Adrenal gland (tissue), 12 donors: ENCODE results near the gene TMEM175. TPM values are rescaled to one million over a fixed set of nuclear protein-coding genes. Genes with fewer than 3 reads are reported as not detected.

Experiments used
- DNase-seq, 7 donors: peaks; one replicate each; pipeline ENCODE4 v3.0.0-alpha.2; 2019 to 2020
- H3K27ac ChIP-seq, 5 donors: fragments of 200-600 bp; sonication (generic) in 4 of 5; 1 replicate in 3 of 5; 2 replicates in 2 of 5; pipeline versions ENCODE4 v1.5.1 to v1.8.0; 2016 to 2020; ENCODE audit warnings: mild to moderate bottlenecking in 1 of 5
- H3K27me3 ChIP-seq: fragments of 200-600 bp; 2 replicates; pipeline ENCODE4 v1.8.0; 2021
- H3K36me3 ChIP-seq, 2 donors: fragments of 200-600 bp; replicated peaks in 1 of 2; 1 replicate in 1 of 2; 2 replicates in 1 of 2; pipeline versions ENCODE4 v1.5.1 to v1.8.0; 2018 to 2022
- H3K4me1 ChIP-seq, 2 donors: fragments of 200-600 bp; replicated peaks in 1 of 2; 1 replicate in 1 of 2; 2 replicates in 1 of 2; pipeline versions ENCODE4 v1.5.1 to v1.8.0; 2018 to 2021
- H3K4me3 ChIP-seq, 4 donors: fragments of 200-600 bp; sonication (generic) in 3 of 4; one replicate each; pipeline ENCODE4 v1.5.1; 2016 to 2018
- H3K9me3 ChIP-seq, 3 donors: fragments of 200-600 bp; sonication (generic) in 1 of 3; replicated peaks in 1 of 3; 1 replicate in 2 of 3; 2 replicates in 1 of 3; pipeline versions ENCODE4 v1.5.1 to v1.8.0; 2016 to 2021
- POLR2A ChIP-seq, 2 donors: fragments of 450-650 bp; IDR thresholded peaks; one replicate each; pipeline ENCODE4 v1.6.1; 2017; ENCODE audit warnings: antibody characterized with exemption in 2 of 2, mild to moderate bottlenecking in 2 of 2, moderate library complexity in 1 of 2
- WGBS, 4 donors: extraction: QIAGEN DNeasy Blood & Tissue Kit in 2 of 4; methylation state at CpG; one replicate each; pipeline versions ENCODE4 v1.1.5 to v1.1.7; 2013 to 2017; 5-methylcytosine and 5-hydroxymethylcytosine counted together
- intact Hi-C, 2 donors: fragments of 100-400 bp; cut with DNase I; formaldehyde crosslinking; loops; one replicate each; pipeline versions ENCODE4 v1.14.1 to v1.15.0; 2022 to 2023
- polyA plus RNA-seq, 3 donors: library from polyadenylated mRNA; stranded (reverse); fragments of 200-250 nt in 2 of 3; fragments of 350-450 nt in 1 of 3; fragmentation: Illumina TruSeq in 1 of 3; extraction: RNeasy Lipid Tissue Mini Kit (QIAGEN cat#74804) in 1 of 3; gene quantifications; one replicate each; pipeline ENCODE4 v1.2.3, GENCODE V29; 2013 to 2014
- total RNA-seq, 9 donors: library from RNA; depleted of rRNA in 4 of 9; stranded (reverse); fragments of >200 nt in 4 of 9; fragments of 120-200 nt in 1 of 9; fragmentation: NEBNext Ultra II Directional in 1 of 9; extraction: Animal tissue kit (Norgen Biotek cat#: 25700) in 1 of 9; gene quantifications; one replicate each; pipeline versions ENCODE4 v1.1.0 to v1.2.4, GENCODE V29; 2013 to 2023
- TF ChIP-seq, protein P1 (sequence below), 6 experiments: fragments of 450-650 bp in 4 of 6; fragments of 200-600 bp in 2 of 6; sonication (generic) in 1 of 6; IDR thresholded peaks; 1 replicate in 5 of 6; 2 replicates in 1 of 6; pipeline versions ENCODE4 v1.5.1 to v1.8.0; 2016 to 2021; ENCODE audit warnings: antibody characterized with exemption in 6 of 6, mild to moderate bottlenecking in 2 of 6, moderate library complexity in 1 of 6
- donor health status: healthy with polysubstance abuse.
- donor health status: Bipolar disorder and iron deficiency.
- donor health status: DM: yes; HTN: yes; CAD: no.
- donor health status: DM: no; HTN: no; CAD: no.
- donor health status: DM: no; HTN: no; CAD: no.
- donor health status: DM: yes; HTN: yes; CAD: no.

The TMEM175 gene
- total and polyA plus RNA-seq, 12 donors: 20.2 to 142 (median 47.9) TPM

DNA sequence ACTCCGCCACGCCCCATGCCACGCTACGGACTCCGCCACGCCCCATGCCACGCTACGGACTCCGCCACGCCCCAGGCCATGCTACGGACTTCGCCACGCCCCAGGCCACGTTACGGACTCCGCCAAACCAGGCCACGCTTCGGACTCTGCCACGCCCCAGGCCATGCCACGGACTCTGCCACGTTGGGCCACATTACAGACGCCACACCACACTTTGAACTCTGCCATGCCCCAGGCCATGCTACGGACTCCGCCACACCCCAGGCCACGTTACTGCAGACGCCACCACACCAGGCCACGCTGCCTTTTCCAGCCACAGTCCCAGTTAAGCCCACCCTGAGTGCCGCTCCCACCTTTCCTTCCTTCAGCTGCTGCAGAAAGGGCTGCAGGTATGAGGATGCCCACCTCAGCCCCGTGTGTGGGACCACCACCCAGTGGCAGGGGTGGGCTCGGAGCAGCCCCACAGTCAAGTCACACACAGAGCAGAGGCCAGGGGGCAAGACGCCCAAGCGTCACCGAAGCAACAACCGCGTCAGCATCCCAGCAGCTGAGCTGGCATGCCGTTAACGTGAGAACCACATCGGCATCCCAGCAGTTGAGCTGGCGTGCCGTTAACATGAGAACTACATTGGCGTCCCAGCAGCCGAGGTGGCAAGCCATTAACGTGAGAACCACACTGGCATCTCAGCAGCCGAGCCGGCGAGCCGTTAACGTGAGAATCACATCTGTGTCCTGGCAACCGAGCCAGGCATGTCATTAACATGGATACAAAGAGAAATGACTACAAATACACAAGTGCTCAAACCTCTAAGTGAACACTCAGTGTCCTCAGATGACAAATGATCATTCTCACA lies 26.5 kb upstream of the TMEM175 start:
- H3K27me3 ChIP-seq: no peaks in the 10 kb centered on the region
- H3K27ac ChIP-seq: no peak overlapping the region
- H3K36me3 ChIP-seq: peaks cover 0 to 2% of the 10 kb centered on the region in 2 donors
- intact Hi-C loops: no loop called here
- TF ChIP-seq, protein P1, sequence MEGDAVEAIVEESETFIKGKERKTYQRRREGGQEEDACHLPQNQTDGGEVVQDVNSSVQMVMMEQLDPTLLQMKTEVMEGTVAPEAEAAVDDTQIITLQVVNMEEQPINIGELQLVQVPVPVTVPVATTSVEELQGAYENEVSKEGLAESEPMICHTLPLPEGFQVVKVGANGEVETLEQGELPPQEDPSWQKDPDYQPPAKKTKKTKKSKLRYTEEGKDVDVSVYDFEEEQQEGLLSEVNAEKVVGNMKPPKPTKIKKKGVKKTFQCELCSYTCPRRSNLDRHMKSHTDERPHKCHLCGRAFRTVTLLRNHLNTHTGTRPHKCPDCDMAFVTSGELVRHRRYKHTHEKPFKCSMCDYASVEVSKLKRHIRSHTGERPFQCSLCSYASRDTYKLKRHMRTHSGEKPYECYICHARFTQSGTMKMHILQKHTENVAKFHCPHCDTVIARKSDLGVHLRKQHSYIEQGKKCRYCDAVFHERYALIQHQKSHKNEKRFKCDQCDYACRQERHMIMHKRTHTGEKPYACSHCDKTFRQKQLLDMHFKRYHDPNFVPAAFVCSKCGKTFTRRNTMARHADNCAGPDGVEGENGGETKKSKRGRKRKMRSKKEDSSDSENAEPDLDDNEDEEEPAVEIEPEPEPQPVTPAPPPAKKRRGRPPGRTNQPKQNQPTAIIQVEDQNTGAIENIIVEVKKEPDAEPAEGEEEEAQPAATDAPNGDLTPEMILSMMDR (IDR thresholded peaks at IDR 0.05): no peak
- no peak for TF ChIP-seq POLR2A (IDR thresholded peaks at IDR 0.05)
- H3K4me3 ChIP-seq: no peak overlapping the region
- no peaks in the 10 kb centered on the region for H3K4me1 ChIP-seq
- H3K9me3 ChIP-seq: no peaks in the 10 kb centered on the region
- 97 to 98% (median 97%) methylated on average over 30 to 49 of the region's 49 CpGs for whole genome bisulfite sequencing, 4 donors
- DNase-seq: no peak

DNA sequence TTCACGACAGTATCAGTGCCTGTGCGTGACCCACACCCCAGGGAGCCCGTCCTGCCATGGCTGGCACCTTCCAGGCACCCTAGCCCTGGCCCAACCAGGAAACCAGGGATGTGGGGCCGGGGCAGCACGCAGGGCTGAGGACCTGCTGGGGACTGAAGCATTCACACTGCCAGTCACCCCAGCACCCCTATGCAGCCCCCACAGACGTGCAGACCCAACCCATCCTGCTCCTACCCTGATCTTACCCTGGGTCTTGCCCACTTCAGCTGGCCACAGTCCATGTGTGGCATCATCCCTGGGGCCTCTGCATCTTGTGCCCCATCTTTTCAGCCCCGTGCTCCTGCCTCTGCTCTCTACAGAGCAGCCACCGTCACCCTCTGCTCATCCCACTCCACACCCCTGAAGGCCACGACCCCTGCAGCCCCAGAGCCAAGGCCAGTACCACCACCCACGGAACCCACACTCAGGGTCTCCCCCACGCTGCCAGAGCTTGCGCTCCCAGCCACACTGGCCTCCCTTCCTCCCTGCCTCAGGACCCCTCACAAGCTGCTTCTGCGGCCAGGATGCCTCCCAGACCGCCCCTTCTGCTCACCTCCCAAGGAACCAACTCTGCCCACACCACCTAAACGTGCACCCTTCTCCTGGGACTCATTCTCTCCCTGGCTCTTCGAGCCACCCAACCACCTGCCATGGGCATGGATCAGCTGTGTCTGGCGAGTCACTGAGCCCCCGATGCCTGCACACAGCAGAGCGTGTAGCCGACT lies 25.7 kb upstream of the TMEM175 start:
- Histone ChIP-seq H3K27ac (peak overlapping the region in 1 of 5 donors; percentile 72), H3K36me3 (peaks cover 0 to 11% of the 10 kb centered on the region in 2 donors), H3K4me1 (no peaks in the 10 kb centered on the region), H3K9me3 (no peaks in the 10 kb centered on the region), H3K27me3 (no peaks in the 10 kb centered on the region), H3K4me3 (no peak overlapping the region)
- DNase-seq: no peak
- no peak for TF ChIP-seq POLR2A (IDR thresholded peaks at IDR 0.05)
- TF ChIP-seq, protein P1 (IDR thresholded peaks at IDR 0.05): no peak
- intact Hi-C loops: no loop called here
- WGBS, 4 donors: 91 to 94% (median 91%) methylated on average over 14 to 20 of the region's 20 CpGs

DNA sequence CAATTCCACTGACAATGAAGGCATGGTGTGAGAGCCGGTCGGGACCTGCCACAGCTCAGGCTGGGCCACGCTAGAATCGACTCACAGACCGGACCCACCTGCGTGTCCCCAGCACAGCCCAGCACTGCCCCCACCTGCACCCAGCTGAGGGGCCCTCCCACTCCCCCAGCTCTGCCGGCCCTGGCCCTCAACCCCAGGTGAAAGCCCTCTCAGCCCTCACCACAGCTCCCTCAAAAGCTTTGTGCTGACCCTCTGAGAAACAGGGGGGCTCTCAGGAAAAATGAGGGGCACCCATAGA lies 25.2 kb upstream of the TMEM175 start:
- no peaks in the 10 kb centered on the region for H3K27me3 ChIP-seq
- no peak for DNase-seq
- intact Hi-C loops: no loop called here
- peaks cover 0 to 16% of the 10 kb centered on the region in 2 donors for H3K36me3 ChIP-seq
- TF ChIP-seq POLR2A (IDR thresholded peaks at IDR 0.05): no peak
- TF ChIP-seq, protein P1 (IDR thresholded peaks at IDR 0.05): no peak
- no peaks in the 10 kb centered on the region for H3K4me1 ChIP-seq
- WGBS, 4 donors: 90 to 96% (median 93%) methylated on average over 4 to 7 of the region's 7 CpGs
- no peaks in the 10 kb centered on the region for H3K9me3 ChIP-seq
- peak overlapping the region in 1 of 5 donors; percentile 72 for H3K27ac ChIP-seq
- no peak overlapping the region for H3K4me3 ChIP-seq

DNA sequence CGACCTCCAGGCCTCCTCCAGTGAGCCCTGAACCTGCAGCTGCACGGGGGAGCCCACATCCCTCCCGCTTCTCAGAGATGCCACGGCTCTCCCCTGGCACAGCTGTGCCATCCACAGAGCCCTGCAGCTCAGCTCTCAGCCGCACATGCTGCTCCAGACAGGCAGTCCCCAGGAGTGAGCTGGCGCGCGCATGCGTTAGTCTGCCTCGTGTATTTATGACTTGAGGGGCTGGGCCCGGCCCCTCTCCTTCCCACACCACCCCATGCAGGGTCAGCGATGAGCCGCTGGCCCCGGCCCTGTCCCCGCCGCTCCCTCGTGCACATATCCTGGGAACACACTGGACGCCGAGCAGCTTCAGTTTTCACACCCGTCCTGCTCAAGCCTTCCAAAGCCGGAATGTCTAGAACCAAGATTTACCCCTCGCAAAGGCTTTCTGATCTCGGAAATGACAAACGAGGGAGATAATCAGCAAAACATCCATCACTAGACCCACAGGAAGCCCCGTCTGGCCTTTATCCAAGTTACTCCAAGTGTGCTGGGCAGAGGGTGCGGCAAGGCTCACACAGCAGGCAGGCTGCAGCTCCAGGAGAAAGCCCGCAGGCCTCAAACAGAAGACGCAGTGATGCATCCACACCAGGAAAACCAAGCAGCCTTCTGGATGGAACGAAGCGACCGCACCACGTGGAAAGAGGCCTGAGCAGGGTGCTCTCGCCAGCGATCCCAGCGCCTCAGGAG lies 24.4 kb upstream of the TMEM175 start:
- no peak for TF ChIP-seq POLR2A (IDR thresholded peaks at IDR 0.05)
- TF ChIP-seq, protein P1 (IDR thresholded peaks at IDR 0.05): no peak
- DNase-seq: peak in 3 of 7 donors; percentile 38 to 68 (median 50)
- no peaks in the 10 kb centered on the region for H3K27me3 ChIP-seq
- WGBS, 4 donors: 68 to 74% (median 73%) methylated on average over 28 to 35 of the region's 35 CpGs
- H3K9me3 ChIP-seq: no peaks in the 10 kb centered on the region
- intact Hi-C loops: no loop called here
- no peak overlapping the region for H3K4me3 ChIP-seq
- H3K27ac ChIP-seq: peak overlapping the region in 1 of 5 donors; percentile 72
- H3K36me3 ChIP-seq: peaks cover 0 to 24% of the 10 kb centered on the region in 2 donors
- no peaks in the 10 kb centered on the region for H3K4me1 ChIP-seq
